ENCODE results near the gene INTS4. TPM values are rescaled to one million over a fixed set of nuclear protein-coding genes. Genes with fewer than 3 reads are reported as not detected.

Gene INTS4
- total and polyA plus RNA-seq, 10 of the 15 experiments (the other 5 are each of a cell fraction or from before 2014, with no cell fraction given): 20.2 to 50.5 (median 40.0) TPM

DNA sequence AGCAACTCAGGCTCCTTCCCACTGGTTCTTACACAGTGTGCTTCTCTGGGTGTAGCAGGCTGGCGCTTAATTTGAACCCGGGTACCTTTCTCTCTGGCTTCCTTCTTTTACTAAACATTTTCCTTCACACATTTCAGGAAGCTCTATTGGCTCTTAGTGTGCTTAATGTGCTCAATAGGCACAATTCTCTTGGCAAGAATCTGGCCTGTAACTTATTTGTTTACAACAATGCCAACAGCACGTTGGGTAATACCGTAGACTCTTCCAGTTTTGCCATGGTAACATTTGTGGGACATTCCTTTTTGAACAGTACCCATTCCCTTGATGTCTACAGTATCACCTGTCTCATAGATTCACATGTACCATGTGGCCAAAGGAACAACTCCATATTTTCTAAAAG is 125.7 kb downstream of the INTS4 start:
- ChIA-PET RAD21 (ENCODE audit: unreplicated experiment) (no interaction called here), CTCF (no interaction called here), SMC1A (ENCODE audit: uncharacterized antibody, unreplicated experiment) (no interaction called here), POLR2A (no interaction called here)
- no peak for DNase-seq (ENCODE audit: low read depth, low spot score)
- H3K4me1 ChIP-seq (ENCODE audit: control insufficient read depth, insufficient read depth, low read length): no peaks in the 10 kb centered on the region
- no peaks in the 10 kb centered on the region for H3K9me3 ChIP-seq (replicated peaks; ENCODE audit: control insufficient read depth, insufficient read depth, low read length)
- ATAC-seq: no peak
- 91% methylated on average over 4 of the region's 4 CpGs for WGBS (ENCODE audit: insufficient coverage, insufficient replicate concordance, low lambda C conversion rate, missing lambda C conversion rate)
- no peaks in the 10 kb centered on the region for H3K79me2 ChIP-seq (ENCODE audit: control insufficient read depth, insufficient read depth, low read length)
- no peak overlapping the region for H3K4me3 ChIP-seq
- intact Hi-C loops (cut with micrococcal nuclease; ENCODE audit: unreplicated experiment) (no loop called here), in situ Hi-C loops (cut with MboI) (no loop called here)
- no peak overlapping the region for H3K4me2 ChIP-seq (ENCODE audit: control insufficient read depth, insufficient read depth)
- no peak overlapping the region for H3K27ac ChIP-seq (ENCODE audit: control insufficient read depth, insufficient read depth)
- no TSS peak for BruUV-seq (replicated peaks)
- no peak overlapping the region for H2AFZ ChIP-seq (ENCODE audit: control insufficient read depth, low read depth, low read length)
- H3K9ac ChIP-seq (ENCODE audit: control insufficient read depth, insufficient read depth, low read length): no peak overlapping the region
- H4K20me1 ChIP-seq (ENCODE audit: control insufficient read depth, insufficient read depth): no peaks in the 10 kb centered on the region
- TF ChIP-seq ESRRA (IDR thresholded peaks at IDR 0.05; ENCODE audit: low read length): no peak
- no peaks in the 10 kb centered on the region for H3K27me3 ChIP-seq (replicated peaks in 1 of 2; ENCODE audit: control insufficient read depth in 2 of 2, insufficient read depth in 2 of 2, low read length in 1 of 2)
- FAIRE-seq: no peak
- H3K36me3 ChIP-seq (ENCODE audit: control insufficient read depth in 2 of 2, insufficient read depth in 2 of 2, low read length in 1 of 2): no peaks in the 10 kb centered on the region

- ATAC-seq (no peak), FAIRE-seq (no peak), DNase-seq (ENCODE audit: low read depth, low spot score) (no peak)
- WGBS (ENCODE audit: insufficient coverage, insufficient replicate concordance, low lambda C conversion rate, missing lambda C conversion rate): 91% methylated on average over 1 of the region's 1 CpG
- Histone ChIP-seq H3K36me3 (ENCODE audit: control insufficient read depth in 2 of 2, insufficient read depth in 2 of 2, low read length in 1 of 2) (no peaks in the 10 kb centered on the region), H2AFZ (ENCODE audit: control insufficient read depth, low read depth, low read length) (no peak overlapping the region), H3K27me3 (replicated peaks in 1 of 2; ENCODE audit: control insufficient read depth in 2 of 2, insufficient read depth in 2 of 2, low read length in 1 of 2) (no peaks in the 10 kb centered on the region), H3K27ac (ENCODE audit: control insufficient read depth, insufficient read depth) (no peak overlapping the region), H3K4me1 (ENCODE audit: control insufficient read depth, insufficient read depth, low read length) (no peaks in the 10 kb centered on the region), H3K4me2 (ENCODE audit: control insufficient read depth, insufficient read depth) (no peak overlapping the region), H3K9ac (ENCODE audit: control insufficient read depth, insufficient read depth, low read length) (no peak overlapping the region), H3K79me2 (ENCODE audit: control insufficient read depth, insufficient read depth, low read length) (no peaks in the 10 kb centered on the region), H3K9me3 (replicated peaks; ENCODE audit: control insufficient read depth, insufficient read depth, low read length) (no peaks in the 10 kb centered on the region), H3K4me3 (no peak overlapping the region), H4K20me1 (ENCODE audit: control insufficient read depth, insufficient read depth) (no peaks in the 10 kb centered on the region)
- intact Hi-C loops (cut with micrococcal nuclease; ENCODE audit: unreplicated experiment) (no loop called here), in situ Hi-C loops (cut with MboI) (no loop called here)
- TF ChIP-seq RBBP5 (conservative IDR thresholded peaks at IDR 0.05) (no peak), SIN3A (IDR thresholded peaks at IDR 0.05; ENCODE audit: low read depth, low read length) (no peak), CBX5 (IDR thresholded peaks at IDR 0.05; ENCODE audit: low read depth) (no peak), SMAD5 (IDR thresholded peaks at IDR 0.05; ENCODE audit: low read depth) (no peak), ZBED1 (IDR thresholded peaks at IDR 0.05; ENCODE audit: borderline replicate concordance) (no peak), RELA (IDR thresholded peaks at IDR 0.05; ENCODE audit: borderline replicate concordance, partially characterized antibody) (no peak), TAF1 (IDR thresholded peaks at IDR 0.05; ENCODE audit: borderline replicate concordance, low read depth, low read length) (no peak), BMI1 (IDR thresholded peaks at IDR 0.05; ENCODE audit: borderline replicate concordance) (no peak)
- TF ChIP-seq, protein P1, sequence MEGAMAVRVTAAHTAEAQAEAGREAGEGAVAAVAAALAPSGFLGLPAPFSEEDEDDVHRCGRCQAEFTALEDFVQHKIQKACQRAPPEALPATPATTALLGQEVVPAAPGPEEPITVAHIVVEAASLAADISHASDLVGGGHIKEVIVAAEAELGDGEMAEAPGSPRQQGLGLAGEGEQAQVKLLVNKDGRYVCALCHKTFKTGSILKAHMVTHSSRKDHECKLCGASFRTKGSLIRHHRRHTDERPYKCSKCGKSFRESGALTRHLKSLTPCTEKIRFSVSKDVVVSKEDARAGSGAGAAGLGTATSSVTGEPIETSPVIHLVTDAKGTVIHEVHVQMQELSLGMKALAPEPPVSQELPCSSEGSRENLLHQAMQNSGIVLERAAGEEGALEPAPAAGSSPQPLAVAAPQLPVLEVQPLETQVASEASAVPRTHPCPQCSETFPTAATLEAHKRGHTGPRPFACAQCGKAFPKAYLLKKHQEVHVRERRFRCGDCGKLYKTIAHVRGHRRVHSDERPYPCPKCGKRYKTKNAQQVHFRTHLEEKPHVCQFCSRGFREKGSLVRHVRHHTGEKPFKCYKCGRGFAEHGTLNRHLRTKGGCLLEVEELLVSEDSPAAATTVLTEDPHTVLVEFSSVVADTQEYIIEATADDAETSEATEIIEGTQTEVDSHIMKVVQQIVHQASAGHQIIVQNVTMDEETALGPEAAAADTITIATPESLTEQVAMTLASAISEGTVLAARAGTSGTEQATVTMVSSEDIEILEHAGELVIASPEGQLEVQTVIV (IDR thresholded peaks at IDR 0.05; ENCODE audit: borderline replicate concordance, partially characterized antibody): no peak
- TF ChIP-seq, protein P2, sequence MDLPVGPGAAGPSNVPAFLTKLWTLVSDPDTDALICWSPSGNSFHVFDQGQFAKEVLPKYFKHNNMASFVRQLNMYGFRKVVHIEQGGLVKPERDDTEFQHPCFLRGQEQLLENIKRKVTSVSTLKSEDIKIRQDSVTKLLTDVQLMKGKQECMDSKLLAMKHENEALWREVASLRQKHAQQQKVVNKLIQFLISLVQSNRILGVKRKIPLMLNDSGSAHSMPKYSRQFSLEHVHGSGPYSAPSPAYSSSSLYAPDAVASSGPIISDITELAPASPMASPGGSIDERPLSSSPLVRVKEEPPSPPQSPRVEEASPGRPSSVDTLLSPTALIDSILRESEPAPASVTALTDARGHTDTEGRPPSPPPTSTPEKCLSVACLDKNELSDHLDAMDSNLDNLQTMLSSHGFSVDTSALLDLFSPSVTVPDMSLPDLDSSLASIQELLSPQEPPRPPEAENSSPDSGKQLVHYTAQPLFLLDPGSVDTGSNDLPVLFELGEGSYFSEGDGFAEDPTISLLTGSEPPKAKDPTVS (IDR thresholded peaks at IDR 0.05; ENCODE audit: low read depth, low read length): no peak
- TF ChIP-seq, protein P3, sequence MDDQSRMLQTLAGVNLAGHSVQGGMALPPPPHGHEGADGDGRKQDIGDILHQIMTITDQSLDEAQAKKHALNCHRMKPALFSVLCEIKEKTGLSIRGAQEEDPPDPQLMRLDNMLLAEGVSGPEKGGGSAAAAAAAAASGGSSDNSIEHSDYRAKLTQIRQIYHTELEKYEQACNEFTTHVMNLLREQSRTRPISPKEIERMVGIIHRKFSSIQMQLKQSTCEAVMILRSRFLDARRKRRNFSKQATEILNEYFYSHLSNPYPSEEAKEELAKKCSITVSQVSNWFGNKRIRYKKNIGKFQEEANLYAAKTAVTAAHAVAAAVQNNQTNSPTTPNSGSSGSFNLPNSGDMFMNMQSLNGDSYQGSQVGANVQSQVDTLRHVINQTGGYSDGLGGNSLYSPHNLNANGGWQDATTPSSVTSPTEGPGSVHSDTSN (IDR thresholded peaks at IDR 0.05; ENCODE audit: insufficient replicate concordance, low read depth, low read length): no peak
- ChIA-PET RAD21 (ENCODE audit: unreplicated experiment) (no interaction called here), CTCF (interaction anchor here (0.6 kb wide), 1 partner anchor 1234 kb away, joined by 3 read pairs; no protein-coding TSS in a partner anchor), POLR2A (no interaction called here), SMC1A (ENCODE audit: uncharacterized antibody, unreplicated experiment) (no interaction called here)
- no TSS peak for BruUV-seq (replicated peaks)
Observed at GRCh38 chr11:77866336-77866735, 128.1 kb downstream of the INTS4 start.

Data from GM12878 (cell line).